ENCODE measurements around the gene DNAJB8. TPM values are rescaled to one million over a fixed set of nuclear protein-coding genes. Genes with fewer than 3 reads are reported as not detected.

Gene DNAJB8
- total RNA-seq, 1 donor from 2014 or later = not detected

- peak overlapping the region; percentile 74 for H3K4me3 Mint-ChIP-seq (ENCODE audit: unreplicated experiment)
- H3K36me3 Mint-ChIP-seq (ENCODE audit: unreplicated experiment) = no peaks in the 10 kb centered on the region
- no peaks in the 10 kb centered on the region for H3K9me3 Mint-ChIP-seq (ENCODE audit: unreplicated experiment)
- TF ChIP-seq CTCF (IDR thresholded peaks at IDR 0.05) = no peak
- H3K27me3 Mint-ChIP-seq (ENCODE audit: unreplicated experiment) = peaks cover 50% of the 10 kb centered on the region
- H3K27ac Mint-ChIP-seq (ENCODE audit: unreplicated experiment) = peak overlapping the region; percentile 52
- peaks cover 26% of the 10 kb centered on the region for H3K4me1 Mint-ChIP-seq (ENCODE audit: unreplicated experiment)
- DNase-seq (ENCODE audit: extremely low spot score, unreplicated experiment) = no peak
Measured at GRCh38 chr3:128489674-128489926, 22.9 kb upstream of the DNAJB8 start.

GRCh38 chr3:128488991-128489673 is 22.4 kb upstream of the DNAJB8 start:
- Mint-ChIP-seq H3K4me3 (ENCODE audit: unreplicated experiment) (peak overlapping the region; percentile 74), H3K4me1 (ENCODE audit: unreplicated experiment) (peaks cover 30% of the 10 kb centered on the region), H3K27me3 (ENCODE audit: unreplicated experiment) (peaks cover 46% of the 10 kb centered on the region), H3K9me3 (ENCODE audit: unreplicated experiment) (no peaks in the 10 kb centered on the region), H3K27ac (ENCODE audit: unreplicated experiment) (no peak overlapping the region), H3K36me3 (ENCODE audit: unreplicated experiment) (no peaks in the 10 kb centered on the region)
- no peak for TF ChIP-seq CTCF (IDR thresholded peaks at IDR 0.05)
- no peak for DNase-seq (ENCODE audit: extremely low spot score, unreplicated experiment)

- H3K4me1 Mint-ChIP-seq (ENCODE audit: unreplicated experiment) = peaks cover 34% of the 10 kb centered on the region
- no peaks in the 10 kb centered on the region for H3K9me3 Mint-ChIP-seq (ENCODE audit: unreplicated experiment)
- H3K27me3 Mint-ChIP-seq (ENCODE audit: unreplicated experiment) = peaks cover 45% of the 10 kb centered on the region
- DNase-seq (ENCODE audit: extremely low spot score, unreplicated experiment) = no peak
- no peak overlapping the region for H3K27ac Mint-ChIP-seq (ENCODE audit: unreplicated experiment)
- peak overlapping the region; percentile 48 for H3K4me3 Mint-ChIP-seq (ENCODE audit: unreplicated experiment)
- no peak for TF ChIP-seq CTCF (IDR thresholded peaks at IDR 0.05)
- H3K36me3 Mint-ChIP-seq (ENCODE audit: unreplicated experiment) = no peaks in the 10 kb centered on the region
Measured at GRCh38 chr3:128488636-128488990, 21.9 kb upstream of the DNAJB8 start.

- Mint-ChIP-seq H3K4me1 (ENCODE audit: unreplicated experiment) (peaks cover 40% of the 10 kb centered on the region), H3K27me3 (ENCODE audit: unreplicated experiment) (peaks cover 41% of the 10 kb centered on the region), H3K4me3 (ENCODE audit: unreplicated experiment) (peak overlapping the region; percentile 78), H3K36me3 (ENCODE audit: unreplicated experiment) (no peaks in the 10 kb centered on the region), H3K27ac (ENCODE audit: unreplicated experiment) (no peak overlapping the region), H3K9me3 (ENCODE audit: unreplicated experiment) (no peaks in the 10 kb centered on the region)
- no peak for TF ChIP-seq CTCF (IDR thresholded peaks at IDR 0.05)
- peak; percentile 91 for DNase-seq (ENCODE audit: extremely low spot score, unreplicated experiment)
Measured at GRCh38 chr3:128487813-128488635, 21.3 kb upstream of the DNAJB8 start.

- no peak for TF ChIP-seq CTCF (IDR thresholded peaks at IDR 0.05)
- no peak for DNase-seq (ENCODE audit: extremely low spot score, unreplicated experiment)
- Mint-ChIP-seq H3K27me3 (ENCODE audit: unreplicated experiment) (peaks cover 41% of the 10 kb centered on the region), H3K36me3 (ENCODE audit: unreplicated experiment) (no peaks in the 10 kb centered on the region), H3K4me3 (ENCODE audit: unreplicated experiment) (peak overlapping the region; percentile 78), H3K9me3 (ENCODE audit: unreplicated experiment) (no peaks in the 10 kb centered on the region), H3K4me1 (ENCODE audit: unreplicated experiment) (peaks cover 44% of the 10 kb centered on the region), H3K27ac (ENCODE audit: unreplicated experiment) (no peak overlapping the region)
Measured at GRCh38 chr3:128487538-128487812, 20.8 kb upstream of the DNAJB8 start.
